Measurements from ENCODE around the gene KCNA1.
"Not testable (repeated sequence)": the region's sequence is repeated elsewhere in the genome, so short reads cannot be mapped to it uniquely, and the experiment has no call there.

Gene KCNA1

DNA sequence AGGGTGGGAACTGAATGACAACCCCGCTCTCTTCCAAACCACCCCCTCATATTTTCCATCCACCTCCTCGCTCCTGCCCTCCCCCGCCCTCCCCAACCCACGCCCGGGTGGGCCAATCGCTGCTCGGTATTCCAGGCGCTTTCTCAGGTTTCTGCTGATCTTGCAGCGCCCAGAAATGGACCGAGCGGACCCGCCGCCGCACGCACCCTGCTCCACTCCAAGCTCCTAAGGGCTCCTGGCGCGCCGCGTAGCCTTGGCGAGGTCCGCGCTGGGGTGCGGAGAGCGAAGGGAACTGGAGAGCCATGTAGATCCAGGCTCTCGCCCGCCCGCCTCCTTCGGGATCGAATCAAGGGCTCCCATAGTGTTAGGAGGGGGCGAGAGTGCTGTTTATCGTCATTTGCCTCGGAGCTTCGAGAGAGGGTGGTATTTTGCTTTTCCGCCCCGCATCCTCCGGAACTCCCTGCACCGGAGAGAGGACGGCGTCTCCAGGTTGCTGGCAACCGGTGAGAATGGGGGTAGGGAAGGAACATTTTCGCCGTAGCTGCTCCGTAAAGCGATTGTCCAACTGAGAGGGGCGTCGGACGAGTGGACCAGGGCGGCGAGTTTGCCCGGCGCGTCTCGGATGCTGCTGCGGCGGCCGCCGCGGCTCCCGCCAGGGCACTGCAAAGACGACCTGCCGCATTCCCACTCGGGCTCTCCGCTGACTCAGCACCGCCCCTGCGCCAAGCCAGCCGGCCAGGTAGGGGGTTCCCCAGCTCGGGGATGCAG is at the start of gene KCNA1:
Gene KCNA1, plus strand, starts transcription at position 172 of the 768 bp plus-strand sequence. CDS start 1,474 bp downstream, outside the sequence.
- no peak for DNase-seq

DNA sequence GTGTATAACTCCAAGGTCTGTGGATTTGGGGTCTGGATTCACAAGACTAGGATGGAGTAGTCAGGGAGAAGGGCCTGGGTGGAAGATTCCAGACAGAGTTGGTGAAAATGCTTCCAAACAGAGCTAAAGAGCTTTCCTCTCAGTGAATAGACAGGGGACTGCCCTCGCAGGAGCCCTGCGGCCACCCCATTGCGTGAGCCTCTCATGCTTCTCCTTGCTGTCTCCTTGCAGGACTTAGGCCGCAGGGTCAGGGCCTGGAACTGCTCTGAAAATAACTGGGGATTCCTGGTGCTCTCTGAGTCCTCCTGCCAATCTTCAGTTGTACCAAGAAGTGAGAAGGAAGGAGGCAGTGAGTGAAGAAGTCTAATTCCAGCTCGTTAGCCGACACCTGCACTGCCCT is 49.0 kb upstream of the KCNA1 start:
- no peak for DNase-seq

DNA sequence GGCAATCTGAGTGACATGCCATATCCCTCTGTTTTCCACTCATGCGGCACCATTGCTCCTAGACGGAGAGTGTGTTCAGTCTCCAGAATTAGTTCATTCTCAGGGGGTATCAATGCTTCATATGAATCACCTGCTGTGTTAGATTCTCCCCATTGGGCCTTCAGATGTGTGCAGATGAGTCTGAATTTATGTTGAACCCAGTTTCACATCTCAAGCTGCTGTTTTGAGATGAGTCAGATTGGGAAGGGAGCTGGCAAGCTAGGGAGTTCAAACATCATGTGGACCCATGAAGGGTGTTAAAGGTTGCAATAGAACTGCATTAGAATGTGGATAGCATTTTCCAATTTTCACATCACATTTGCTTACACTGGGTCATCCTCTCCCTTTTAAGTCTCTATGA is 46.9 kb upstream of the KCNA1 start:
- no peak for DNase-seq

DNA sequence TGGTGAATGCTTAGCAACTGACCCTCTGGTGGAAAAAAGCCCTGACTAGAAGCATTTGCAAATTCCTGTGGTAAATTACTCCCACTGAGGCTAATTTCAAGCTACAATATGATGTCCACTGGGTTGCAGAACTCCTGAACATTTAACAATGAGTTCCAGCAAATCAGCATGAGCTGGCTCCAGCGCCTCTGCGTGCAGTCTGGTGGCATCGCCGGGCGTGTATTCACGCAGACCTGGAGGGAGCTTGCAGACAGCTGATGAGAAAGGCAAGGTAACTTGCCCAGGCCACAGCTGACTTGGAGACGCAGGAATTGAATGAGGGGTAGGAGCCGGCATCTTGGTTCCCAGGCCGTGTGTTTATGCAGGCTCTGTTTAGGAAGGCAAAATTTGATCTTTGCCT is 45.1 kb upstream of the KCNA1 start:
- no peak for DNase-seq

DNA sequence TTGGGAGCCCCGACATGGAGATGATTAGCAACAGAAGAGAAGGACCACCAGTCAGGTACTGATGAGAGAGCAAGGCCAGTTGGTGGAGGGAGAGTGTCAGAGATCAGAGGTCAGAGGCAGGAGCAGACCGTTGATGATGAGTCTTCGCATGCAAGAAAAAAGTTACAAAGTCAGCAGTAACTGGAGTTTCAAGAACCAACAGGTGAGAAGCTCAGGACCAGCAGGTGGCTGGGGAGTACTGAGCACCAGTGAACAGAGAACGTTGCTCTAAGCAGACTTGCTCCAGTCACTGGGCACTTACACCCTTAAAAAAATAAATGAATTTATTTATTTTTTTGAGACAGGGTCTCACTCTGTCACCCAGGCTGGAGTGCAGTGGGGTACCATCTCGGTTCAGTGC is 44.5 kb upstream of the KCNA1 start:
- DNase-seq = no peak

DNA sequence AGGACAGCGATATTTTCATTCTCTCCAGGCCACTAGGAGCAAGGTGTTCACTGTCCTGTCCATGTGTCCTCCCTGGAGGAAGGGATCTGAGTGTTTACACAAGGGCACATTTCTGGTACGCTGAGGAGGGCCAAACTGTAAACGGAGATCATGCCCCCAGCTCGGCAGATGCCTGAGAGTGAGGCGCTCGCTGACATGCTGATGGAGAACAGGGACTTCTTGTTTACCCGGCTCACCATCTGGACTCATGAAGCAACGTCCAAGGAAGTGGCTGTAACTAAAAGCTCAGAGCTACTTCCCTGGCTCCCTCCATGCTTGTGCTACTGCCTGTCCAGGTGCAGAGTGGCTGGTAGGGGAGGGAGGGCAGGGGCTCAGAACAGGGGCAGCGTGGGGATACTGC is 43.4 kb upstream of the KCNA1 start:
- no peak for DNase-seq

DNA sequence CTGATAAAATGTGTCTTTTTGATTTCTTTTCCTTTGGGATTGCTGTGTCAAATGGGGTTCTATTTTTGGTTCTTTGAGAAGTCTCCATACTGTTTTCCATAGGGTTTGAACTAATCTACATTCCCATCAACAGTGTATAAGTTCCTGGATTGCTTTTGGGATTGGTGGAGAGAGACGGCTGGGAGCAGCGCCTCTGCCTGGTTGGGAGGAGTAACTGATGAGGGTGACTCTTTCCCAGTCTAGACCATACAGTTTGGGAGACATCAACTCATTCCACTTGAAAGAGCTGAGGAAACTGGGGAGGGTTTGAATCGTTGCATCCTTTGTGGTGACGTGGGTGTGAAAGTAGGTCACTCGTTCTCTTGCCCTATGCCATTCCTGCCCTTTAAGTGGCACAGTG is 42.3 kb upstream of the KCNA1 start:
- no peak for DNase-seq

DNA sequence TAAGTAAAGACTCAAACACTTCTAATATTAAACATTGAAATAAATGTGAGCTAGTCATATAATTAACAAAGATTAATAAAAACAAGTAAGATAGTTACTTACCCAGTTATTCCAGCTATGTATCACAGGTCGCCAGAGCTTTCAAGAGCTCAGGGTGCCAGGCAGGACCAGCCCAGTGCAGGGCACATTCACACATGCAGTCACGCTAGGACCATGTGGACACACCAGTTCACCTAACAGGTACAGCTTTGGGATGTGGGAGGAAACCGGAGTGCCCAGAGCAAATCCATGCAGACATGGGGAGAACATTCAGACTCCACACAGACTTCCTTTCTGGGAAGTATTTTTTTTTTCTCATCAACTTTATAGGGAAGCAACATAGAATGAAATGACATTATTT is 39.3 kb upstream of the KCNA1 start:
- no peak for DNase-seq

DNA sequence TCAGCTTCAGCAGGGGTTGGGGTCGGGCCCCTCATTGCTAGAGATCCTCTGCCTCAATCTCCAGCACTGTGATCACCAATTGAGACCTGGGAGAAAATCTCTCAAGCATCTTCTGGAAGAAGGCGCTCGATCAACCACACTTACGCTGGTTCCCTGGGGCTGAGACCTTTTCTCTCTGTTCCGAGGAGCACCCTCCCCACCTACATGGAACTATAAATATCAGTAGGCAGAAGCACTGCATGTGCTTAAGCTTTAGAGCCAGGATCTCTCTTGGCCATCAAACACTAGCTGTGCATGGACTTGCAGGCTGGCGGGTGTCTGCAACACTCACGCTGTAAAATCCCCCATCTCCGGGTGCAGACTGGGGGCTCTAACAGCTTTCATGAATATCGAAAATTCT is 38.2 kb upstream of the KCNA1 start:
- DNase-seq = no peak

DNA sequence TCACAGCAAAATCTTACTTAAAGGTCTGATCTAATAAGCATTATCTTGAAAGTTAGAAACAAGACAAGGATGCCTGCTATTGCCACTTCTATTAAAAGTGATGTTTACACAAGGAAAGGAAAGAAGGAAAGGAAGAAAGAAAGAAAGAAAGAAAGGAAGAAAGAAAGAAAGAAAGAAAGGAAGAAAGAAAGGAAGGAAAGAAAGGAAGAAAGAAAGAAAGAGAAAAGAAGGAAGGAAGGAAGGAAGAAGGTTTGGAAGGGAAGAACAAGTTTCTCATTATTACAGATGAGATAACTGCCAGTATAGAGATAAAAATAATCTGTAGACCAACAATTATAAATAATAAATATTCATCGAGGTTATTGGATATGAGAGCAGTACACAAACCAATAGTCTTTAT is 35.8 kb upstream of the KCNA1 start:
- no peak for DNase-seq

DNA sequence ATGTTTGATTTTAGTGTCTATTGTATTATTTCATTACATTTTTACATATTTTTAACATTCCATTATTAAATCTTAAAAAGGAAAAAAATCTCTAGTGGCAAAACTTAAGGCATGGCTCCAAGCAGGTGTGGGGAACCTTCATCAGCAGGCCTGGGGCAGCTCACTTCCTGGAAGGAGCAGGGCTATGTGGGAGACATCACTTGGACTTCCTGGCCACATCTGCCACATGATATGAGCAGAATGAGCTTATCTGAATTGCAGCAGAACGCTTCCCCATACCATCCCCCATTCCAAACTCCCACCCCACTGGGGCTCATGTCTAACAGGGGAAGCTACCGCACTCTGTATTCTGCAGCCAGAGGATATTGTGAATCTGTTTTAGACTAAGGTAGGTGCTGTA is 35.0 kb upstream of the KCNA1 start:
- DNase-seq = no peak

DNA sequence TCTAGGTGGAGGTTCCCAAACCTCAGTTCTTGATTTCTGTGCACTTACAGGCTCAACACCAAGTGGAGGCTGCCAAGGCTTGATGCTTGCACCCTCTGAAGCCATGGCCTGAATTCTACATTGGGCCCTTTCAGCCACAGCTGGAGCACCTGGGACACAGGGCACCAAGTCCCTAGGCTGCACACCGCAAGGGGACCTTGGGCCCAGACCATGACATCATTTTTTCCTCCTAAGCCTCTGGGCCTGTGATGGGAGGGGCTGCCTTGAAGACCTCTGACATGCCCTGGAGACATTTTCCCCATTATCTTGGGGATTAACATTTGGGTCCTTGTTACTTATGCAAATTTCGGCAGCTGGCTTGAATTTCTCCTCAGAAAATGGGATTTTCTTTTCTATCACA is 30.2 kb upstream of the KCNA1 start:
- DNase-seq = not testable (repeated sequence)

DNA sequence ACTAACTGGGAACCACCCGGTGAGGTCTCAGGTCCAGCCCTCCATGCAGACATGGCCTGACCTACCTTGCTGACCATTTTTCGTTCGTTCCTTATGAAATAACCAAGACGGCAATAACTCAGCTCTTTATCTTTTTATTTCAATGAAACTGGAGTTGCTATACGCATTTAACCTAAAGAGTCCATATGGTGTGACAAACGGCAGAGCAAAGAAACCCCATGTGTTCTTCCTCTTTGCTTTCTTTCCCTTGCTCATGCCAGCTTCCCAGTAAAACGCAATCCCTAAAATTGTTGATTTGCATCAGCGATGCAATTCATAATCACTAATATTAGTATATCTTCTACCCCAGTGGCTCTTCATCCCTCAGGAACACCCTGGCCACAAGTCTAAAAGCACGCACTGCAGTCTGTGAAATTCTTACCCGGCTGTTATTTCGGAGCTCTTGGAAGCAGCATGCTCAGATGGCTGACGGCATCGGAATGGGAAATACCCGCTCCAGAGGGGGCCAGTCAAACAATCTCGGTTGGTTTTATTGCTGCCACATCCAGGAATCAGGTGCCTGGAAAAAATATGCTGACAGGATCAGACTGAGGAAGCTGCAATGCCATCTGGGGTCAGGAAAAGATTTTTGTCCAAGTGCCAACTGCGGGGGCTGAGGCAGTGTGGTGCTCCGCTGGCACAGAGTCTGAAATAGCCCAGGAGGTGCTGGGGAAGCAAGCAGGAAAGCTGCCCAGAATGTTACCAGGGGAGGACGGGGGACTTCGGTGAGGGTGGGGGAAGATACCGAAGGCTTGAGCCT is 28.2 kb upstream of the KCNA1 start:
- DNase-seq = no peak

DNA sequence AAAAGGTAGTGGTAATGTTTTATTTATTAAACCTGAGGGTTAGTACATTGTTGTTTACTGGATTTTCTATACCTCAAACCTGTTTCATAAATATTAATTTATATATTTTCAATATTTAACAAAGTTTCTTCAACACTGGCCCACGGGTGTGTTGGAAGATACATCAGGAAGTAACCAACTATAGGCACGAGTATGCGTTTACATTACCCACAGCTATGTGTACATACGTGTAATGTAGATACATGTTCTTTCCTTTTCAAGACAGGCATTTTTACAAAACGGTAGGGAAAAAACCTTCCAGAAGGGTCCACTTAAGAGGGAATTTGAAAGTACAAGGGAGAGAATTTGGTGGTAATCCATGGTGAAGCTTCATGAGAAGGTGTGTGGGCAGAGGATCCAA is 17.8 kb upstream of the KCNA1 start:
- no peak for DNase-seq

DNA sequence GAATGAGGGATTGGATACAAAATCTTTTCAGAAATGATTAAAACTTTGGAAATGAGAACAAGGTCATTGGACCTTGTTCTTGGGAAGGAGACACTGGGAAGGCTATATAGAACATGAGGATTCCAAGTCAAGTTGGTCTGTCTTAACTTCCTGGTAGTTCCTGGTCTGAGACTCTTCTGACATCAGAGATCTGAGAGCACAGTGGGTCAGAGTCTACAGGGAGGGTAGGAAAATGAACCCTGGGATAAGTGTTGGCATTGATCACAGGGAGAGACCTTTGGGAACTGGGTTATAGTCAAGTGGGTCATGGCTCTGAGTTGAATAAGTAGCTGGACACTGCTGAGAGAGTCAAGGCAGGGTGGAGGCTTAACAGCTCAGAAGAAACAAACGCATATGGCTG is 17.3 kb upstream of the KCNA1 start:
- no peak for DNase-seq

DNA sequence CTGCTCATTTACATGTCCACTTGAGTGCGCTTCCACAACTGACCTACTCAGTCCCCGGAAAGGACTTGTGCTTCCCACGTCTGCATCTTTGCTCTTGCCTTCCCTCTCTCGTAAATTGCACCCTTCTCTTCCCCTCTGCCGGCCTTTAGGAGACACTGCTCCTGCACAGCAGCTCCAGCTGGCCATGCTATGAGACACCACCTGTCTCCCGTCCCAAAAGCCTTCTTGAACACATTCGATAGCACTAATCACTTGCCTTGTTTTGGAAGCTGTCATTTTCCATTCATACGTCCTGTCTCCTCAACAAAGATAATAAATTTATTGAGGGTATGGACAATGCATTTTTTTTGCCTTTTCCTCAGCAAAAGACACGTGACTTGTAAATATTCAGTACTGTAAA is 15.7 kb upstream of the KCNA1 start:
- no peak for DNase-seq

DNA sequence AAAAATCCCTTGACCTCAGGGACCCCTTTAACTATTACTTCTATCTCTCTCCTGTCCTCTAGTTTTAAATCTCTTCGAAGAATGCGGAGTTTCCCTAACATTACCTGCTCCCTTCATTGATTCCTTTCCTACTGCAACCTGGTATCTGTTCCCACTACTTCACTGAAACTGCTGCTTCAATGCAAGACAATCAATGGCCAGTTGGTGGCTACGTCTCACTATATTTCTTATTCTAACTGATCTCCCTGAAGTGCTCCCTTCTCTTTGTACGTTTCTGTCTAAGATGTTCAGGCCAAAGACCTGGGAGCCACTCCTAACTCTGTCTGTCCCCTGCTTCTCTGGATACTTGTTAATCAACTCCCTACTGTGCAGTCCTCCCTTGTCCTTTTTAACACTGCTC is 10.3 kb upstream of the KCNA1 start:
- no peak for DNase-seq

DNA sequence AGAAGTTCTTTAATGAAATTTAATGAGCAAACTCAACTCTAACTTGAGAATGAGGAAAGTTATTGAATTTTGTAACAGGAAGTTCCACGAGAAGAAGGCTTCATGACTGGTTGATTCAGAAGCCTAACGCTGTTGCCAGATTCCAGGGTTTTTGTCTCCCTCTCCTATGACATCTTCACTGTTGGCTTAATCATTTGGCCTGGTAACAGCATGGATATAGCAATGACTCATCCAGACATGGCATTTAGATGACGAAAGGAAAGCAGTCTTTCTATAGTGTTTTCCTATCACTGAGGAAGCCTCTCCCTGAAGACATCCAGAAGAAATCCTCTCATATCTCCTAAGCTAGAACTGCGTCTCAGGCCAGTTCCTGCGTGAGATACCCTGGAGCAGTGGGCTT is 9.4 kb upstream of the KCNA1 start:
- DNase-seq = no peak

DNA sequence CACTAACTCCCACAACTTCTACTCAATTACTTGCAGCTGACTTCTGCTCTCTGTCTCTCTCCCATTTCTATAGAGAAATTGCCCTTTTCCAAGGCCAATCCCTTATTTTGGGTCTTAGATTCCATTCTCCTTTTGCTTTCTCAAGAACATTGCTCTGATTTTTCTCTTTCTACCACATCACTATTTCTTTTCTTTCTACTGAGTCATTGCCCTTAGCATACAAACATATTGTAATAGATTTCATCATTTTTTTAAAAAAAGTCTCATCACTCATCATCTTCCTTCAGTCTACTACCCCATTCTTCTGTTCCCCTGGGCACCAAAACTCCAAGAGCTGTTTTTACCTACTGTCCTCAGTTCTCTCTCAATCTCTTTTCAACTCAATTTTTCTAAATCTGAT is 4.4 kb upstream of the KCNA1 start:
- no peak for DNase-seq

DNA sequence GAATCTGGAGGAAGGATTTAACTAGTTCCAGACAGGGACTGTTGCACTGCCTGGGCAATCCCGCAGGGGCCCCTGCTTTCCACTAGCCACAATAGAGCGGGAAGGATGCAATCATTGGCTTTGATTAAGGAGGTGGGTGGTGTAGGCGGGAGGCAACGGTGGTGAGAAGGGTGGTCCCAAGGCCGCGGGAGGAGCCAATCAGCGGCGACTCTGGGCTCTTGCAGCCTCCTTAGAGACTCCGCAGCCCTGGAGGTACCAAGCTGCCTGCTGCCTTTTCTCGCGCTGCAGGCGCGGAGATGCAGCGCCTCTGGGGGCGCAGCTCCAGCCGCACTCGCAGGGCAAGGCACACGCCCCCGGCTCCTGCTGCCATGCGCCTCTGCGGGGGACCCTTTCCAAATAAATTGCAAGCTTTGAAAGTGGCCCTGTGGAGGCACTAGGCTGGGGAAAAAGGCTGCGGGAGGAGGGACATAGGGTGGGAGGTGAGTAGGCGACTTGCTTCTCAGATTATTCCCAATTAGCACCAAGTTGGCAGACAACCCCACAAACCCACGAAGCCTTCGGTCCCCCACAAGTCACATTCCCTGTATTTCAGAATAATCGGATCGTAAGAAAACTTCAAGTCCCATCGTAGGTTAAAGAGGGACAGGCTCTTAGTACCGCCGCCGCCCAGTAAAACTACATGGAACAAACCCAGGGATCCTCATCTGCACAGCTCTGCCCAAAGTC is 858 bp upstream of the KCNA1 start:
- peak; percentile 16 for DNase-seq

DNA sequence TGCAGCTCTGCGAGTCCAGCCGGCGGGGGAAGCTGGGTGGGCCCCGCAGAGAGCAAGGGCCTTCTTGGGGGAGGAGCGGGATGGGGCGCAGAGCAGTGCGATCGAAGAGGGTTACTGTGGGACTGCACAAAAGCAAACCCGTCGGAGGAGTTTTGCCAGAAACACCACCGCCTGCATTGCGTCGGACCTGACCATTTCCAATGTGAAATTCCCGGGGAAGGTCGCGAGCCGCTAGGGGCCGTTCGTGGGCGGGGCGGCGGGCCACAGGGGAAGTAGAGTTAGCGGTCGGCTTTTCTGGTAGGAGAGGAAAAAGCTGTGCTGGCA is 333 bp upstream of the KCNA1 start:
- DNase-seq = peak; percentile 21

DNA sequence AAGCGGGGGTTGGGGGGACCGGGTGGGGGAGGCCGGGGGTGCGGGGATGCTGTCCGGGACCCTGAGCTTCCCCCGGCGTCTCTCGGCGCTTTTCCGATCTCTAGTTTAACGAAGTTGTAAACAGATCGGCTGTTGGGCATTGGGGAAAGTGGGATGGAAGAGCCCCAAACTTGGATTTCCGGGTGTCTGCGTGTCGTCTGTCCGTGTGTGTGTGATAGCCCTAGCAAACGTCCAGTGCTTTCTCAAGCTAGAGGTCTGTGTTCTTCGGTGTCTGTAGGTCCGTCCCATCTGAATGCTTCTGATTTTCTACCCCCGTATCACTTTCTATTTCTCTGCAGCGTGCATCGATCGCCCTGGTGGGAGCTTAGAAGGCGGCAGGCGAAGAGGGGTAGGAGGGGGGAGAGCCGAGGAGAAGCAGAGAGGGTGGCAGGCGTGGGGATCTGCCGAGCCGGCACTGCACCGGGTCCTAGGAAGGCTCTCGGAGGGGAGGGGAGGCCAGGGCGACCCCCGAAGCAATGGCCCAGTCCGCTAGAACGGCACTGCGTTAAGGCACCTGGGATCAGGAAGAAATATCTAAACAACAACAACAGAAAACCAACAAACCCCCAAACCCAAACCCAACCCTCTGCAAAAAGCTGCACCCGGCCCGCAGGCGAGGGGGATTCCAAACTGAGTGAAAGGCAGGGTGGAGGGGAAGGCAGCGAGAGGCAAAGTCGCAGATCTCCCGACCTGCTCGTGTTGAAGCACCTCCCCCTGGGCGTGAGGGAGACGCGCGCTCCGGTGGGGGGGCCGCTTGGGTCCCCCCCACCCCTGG is 1.0 kb downstream of the KCNA1 start:
- DNase-seq = no peak

DNA sequence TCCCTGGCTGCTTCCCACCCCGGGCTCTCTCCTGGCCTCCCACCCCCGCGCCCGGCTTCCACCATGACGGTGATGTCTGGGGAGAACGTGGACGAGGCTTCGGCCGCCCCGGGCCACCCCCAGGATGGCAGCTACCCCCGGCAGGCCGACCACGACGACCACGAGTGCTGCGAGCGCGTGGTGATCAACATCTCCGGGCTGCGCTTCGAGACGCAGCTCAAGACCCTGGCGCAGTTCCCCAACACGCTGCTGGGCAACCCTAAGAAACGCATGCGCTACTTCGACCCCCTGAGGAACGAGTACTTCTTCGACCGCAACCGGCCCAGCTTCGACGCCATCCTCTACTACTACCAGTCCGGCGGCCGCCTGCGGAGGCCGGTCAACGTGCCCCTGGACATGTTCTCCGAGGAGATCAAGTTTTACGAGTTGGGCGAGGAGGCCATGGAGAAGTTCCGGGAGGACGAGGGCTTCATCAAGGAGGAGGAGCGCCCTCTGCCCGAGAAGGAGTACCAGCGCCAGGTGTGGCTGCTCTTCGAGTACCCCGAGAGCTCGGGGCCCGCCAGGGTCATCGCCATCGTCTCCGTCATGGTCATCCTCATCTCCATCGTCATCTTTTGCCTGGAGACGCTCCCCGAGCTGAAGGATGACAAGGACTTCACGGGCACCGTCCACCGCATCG is 1.8 kb downstream of the KCNA1 start:
- no peak for DNase-seq
